Measurements from ENCODE around the gene TTLL7.

The TTLL7 gene

GRCh38 chr1:83816836-83817235 is 182.1 kb downstream of the TTLL7 start:
- H4K20me1 ChIP-seq (ENCODE audit: low read depth, low read length): no peaks in the 10 kb centered on the region
- H3K27me3 ChIP-seq (ENCODE audit: low read length): no peaks in the 10 kb centered on the region
- no peak overlapping the region for H3K4me3 ChIP-seq (ENCODE audit: insufficient read depth, low read length, poor library complexity, severe bottlenecking)
- H3K9ac ChIP-seq (ENCODE audit: low read length): no peak overlapping the region
- H3K9me2 ChIP-seq (replicated peaks; ENCODE audit: insufficient read depth, low read length): no peaks in the 10 kb centered on the region
- no peaks in the 10 kb centered on the region for H3F3A ChIP-seq (ENCODE audit: insufficient read depth)
- no peak overlapping the region for H3K4me2 ChIP-seq (ENCODE audit: low read depth, low read length, poor library complexity, severe bottlenecking)
- H3K9me3 ChIP-seq (ENCODE audit: insufficient read depth, low read length): no peaks in the 10 kb centered on the region
- TF ChIP-seq EZH2phosphoT487 (conservative IDR thresholded peaks at IDR 0.05; ENCODE audit: low read length): no peak
- TF ChIP-seq CTCF (IDR thresholded peaks at IDR 0.05; ENCODE audit: insufficient read depth, low read length, poor library complexity, severe bottlenecking): no peak
- H3K27ac ChIP-seq (ENCODE audit: low read depth, low read length): no peak overlapping the region
- no peaks in the 10 kb centered on the region for H3K36me3 ChIP-seq (ENCODE audit: low read length)
- no peaks in the 10 kb centered on the region for H3K79me2 ChIP-seq (ENCODE audit: insufficient read depth, low read length)
- no peak overlapping the region for H2AFZ ChIP-seq (ENCODE audit: low read depth, low read length, severe bottlenecking)

- H3K4me2 ChIP-seq (ENCODE audit: low read depth, low read length, poor library complexity, severe bottlenecking): no peak overlapping the region
- TF ChIP-seq CTCF (IDR thresholded peaks at IDR 0.05; ENCODE audit: insufficient read depth, low read length, poor library complexity, severe bottlenecking) (no peak), EZH2phosphoT487 (conservative IDR thresholded peaks at IDR 0.05; ENCODE audit: low read length) (no peak)
- H3K27ac ChIP-seq (ENCODE audit: low read depth, low read length): no peak overlapping the region
Measured at GRCh38 chr1:83815330-83815729, 183.6 kb downstream of the TTLL7 start.

More at GRCh38 chr1:83815330-83815729, 183.6 kb downstream of the TTLL7 start:
- Histone ChIP-seq H3F3A (ENCODE audit: insufficient read depth) (no peaks in the 10 kb centered on the region), H3K9ac (ENCODE audit: low read length) (no peak overlapping the region), H4K20me1 (ENCODE audit: low read depth, low read length) (no peaks in the 10 kb centered on the region), H3K9me2 (replicated peaks; ENCODE audit: insufficient read depth, low read length) (no peaks in the 10 kb centered on the region), H2AFZ (ENCODE audit: low read depth, low read length, severe bottlenecking) (no peak overlapping the region), H3K79me2 (ENCODE audit: insufficient read depth, low read length) (no peaks in the 10 kb centered on the region), H3K9me3 (ENCODE audit: insufficient read depth, low read length) (no peaks in the 10 kb centered on the region), H3K4me3 (ENCODE audit: insufficient read depth, low read length, poor library complexity, severe bottlenecking) (no peak overlapping the region), H3K36me3 (ENCODE audit: low read length) (no peaks in the 10 kb centered on the region), H3K27me3 (ENCODE audit: low read length) (no peaks in the 10 kb centered on the region)
